HG03066 (cell line): ENCODE measurements around the gene MCM10.

Experiments
- ATAC-seq: cut with Tn5 transposase; IDR thresholded peaks from one replicate; pipeline ENCODE4 v1.9.1; 2021; ENCODE audit warnings: low read depth; ENCODE audit not compliant: unreplicated experiment

The MCM10 gene

DNA sequence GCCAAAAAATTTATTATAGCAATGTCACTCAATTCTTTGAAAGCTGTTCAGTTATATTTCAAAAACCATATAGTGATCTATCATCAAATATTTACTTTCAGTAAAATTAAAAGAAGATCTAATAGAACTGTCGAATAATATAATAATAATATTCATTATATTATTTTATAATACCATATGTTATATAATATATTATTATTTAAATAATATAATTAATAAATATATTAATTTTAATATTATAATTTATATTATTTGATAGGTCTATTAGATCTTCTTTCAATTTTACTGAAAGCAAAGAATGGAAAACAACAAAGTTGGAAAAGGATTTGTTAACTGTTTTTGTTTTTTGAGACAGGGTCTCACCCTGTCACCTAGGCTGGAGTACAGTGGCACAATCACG lies 95.3 kb downstream of the MCM10 start:
- ATAC-seq: no peak

GRCh38 chr10:13257621-13258140 lies 96.3 kb downstream of the MCM10 start:
- no peak for ATAC-seq
